ENCODE data around the gene TUB.

Gene TUB

DNA sequence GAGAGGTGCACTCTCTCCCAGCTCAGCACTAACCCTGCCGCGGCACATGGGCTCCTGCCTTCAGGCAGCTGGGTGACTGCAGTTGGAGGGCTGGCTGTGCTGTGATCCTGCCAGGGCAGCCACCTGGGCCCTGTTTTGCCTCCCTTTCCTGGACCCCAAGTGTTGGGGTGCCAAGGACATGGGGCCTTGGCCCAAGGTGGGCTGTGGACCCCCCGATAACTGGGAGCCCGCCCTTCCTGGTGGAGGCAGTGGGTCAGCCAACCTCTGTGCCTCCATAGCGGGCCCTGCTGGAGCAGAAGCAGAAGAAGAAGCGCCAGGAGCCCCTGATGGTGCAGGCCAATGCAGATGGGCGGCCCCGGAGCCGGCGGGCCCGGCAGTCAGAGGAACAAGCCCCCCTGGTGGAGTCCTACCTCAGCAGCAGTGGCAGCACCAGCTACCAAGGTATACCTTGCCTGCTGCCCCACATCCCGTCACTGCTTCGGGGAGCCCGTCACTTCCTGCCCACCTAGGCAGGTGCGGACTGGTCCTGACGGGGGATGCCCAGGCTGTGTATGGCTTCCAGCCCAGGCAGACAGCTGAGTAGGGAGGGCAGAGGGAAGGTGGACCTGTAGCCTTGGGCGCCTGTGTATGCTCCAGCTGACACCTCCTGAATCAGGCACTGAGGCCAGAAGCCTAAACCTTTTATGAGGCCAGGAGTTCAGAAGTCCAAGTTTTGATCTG is 8.9 kb downstream of the TUB start:
- Histone ChIP-seq H3K4me1 (peaks cover 14% of the 10 kb centered on the region), H3K4me2 (ENCODE audit: low read length) (no peak overlapping the region), H3K4me3 (ENCODE audit: low read depth, low read length) (no peak overlapping the region), H3K36me3 (ENCODE audit: control insufficient read depth, insufficient read depth, low read length) (no peaks in the 10 kb centered on the region), H3K9ac (no peak overlapping the region), H3K79me2 (peaks cover 2% of the 10 kb centered on the region), H2AFZ (no peak overlapping the region), H3K27me3 (ENCODE audit: control insufficient read depth, insufficient read depth, low read length) (no peaks in the 10 kb centered on the region), H3K27ac (no peak overlapping the region), H3K9me3 (ENCODE audit: control insufficient read depth, low read length) (no peaks in the 10 kb centered on the region)
- TF ChIP-seq, protein P1, sequence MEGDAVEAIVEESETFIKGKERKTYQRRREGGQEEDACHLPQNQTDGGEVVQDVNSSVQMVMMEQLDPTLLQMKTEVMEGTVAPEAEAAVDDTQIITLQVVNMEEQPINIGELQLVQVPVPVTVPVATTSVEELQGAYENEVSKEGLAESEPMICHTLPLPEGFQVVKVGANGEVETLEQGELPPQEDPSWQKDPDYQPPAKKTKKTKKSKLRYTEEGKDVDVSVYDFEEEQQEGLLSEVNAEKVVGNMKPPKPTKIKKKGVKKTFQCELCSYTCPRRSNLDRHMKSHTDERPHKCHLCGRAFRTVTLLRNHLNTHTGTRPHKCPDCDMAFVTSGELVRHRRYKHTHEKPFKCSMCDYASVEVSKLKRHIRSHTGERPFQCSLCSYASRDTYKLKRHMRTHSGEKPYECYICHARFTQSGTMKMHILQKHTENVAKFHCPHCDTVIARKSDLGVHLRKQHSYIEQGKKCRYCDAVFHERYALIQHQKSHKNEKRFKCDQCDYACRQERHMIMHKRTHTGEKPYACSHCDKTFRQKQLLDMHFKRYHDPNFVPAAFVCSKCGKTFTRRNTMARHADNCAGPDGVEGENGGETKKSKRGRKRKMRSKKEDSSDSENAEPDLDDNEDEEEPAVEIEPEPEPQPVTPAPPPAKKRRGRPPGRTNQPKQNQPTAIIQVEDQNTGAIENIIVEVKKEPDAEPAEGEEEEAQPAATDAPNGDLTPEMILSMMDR (IDR thresholded peaks at IDR 0.05) = no peak

DNA sequence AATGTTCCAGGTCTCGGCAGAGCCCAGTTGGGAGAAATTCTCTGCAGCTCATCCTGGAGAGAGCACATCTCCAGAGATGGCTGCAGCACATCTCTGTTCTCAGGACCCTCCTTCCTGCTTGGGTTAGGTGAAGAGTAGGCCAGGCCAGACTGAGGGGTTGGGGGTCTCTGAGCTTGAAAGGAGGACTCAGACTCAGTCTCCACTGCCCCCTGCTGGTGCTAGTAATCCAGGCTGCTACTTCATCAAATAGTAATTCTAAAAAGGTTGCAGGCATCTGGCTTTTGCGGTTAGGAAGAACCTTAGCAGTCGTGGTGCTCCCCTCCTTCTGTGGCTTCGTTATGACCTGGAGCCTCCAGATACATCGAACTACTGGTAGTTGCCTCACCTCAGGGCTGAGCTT is 9.7 kb downstream of the TUB start:
- Histone ChIP-seq H3K4me2 (ENCODE audit: low read length) (no peak overlapping the region), H3K79me2 (peaks cover 2% of the 10 kb centered on the region), H3K4me3 (ENCODE audit: low read depth, low read length) (no peak overlapping the region), H3K27me3 (ENCODE audit: control insufficient read depth, insufficient read depth, low read length) (no peaks in the 10 kb centered on the region), H2AFZ (no peak overlapping the region), H3K36me3 (ENCODE audit: control insufficient read depth, insufficient read depth, low read length) (no peaks in the 10 kb centered on the region), H3K27ac (no peak overlapping the region), H3K9ac (no peak overlapping the region), H3K4me1 (peaks cover 21% of the 10 kb centered on the region), H3K9me3 (ENCODE audit: control insufficient read depth, low read length) (no peaks in the 10 kb centered on the region)
- TF ChIP-seq, protein P1 (IDR thresholded peaks at IDR 0.05) = peak; percentile 41

DNA sequence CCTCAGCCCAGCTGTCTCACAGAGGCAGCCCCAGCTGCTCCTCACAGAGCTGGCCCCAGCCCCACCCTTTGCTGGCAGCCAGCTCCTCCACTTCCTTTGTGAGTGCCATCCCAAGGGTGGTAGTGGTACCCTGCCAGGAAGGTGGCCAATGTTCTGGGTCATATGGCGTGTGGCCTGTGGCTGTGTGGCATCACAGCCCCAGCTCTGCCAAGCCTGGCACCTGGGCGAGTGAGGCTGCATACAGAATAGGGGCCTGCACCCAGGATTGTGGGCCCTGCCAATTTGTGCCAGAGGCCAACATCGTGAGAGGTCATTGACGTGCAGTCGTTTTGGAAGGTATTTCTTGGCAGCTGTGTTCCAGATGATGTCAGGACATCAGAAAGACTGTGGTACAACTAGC is 10.7 kb downstream of the TUB start:
- Histone ChIP-seq H3K27ac (no peak overlapping the region), H3K79me2 (no peaks in the 10 kb centered on the region), H3K27me3 (ENCODE audit: control insufficient read depth, insufficient read depth, low read length) (no peaks in the 10 kb centered on the region), H3K4me1 (peaks cover 21% of the 10 kb centered on the region), H3K9ac (no peak overlapping the region), H3K9me3 (ENCODE audit: control insufficient read depth, low read length) (no peaks in the 10 kb centered on the region), H2AFZ (no peak overlapping the region), H3K4me3 (ENCODE audit: low read depth, low read length) (no peak overlapping the region), H3K36me3 (ENCODE audit: control insufficient read depth, insufficient read depth, low read length) (no peaks in the 10 kb centered on the region), H3K4me2 (ENCODE audit: low read length) (no peak overlapping the region)
- TF ChIP-seq, protein P1 (IDR thresholded peaks at IDR 0.05) = no peak

DNA sequence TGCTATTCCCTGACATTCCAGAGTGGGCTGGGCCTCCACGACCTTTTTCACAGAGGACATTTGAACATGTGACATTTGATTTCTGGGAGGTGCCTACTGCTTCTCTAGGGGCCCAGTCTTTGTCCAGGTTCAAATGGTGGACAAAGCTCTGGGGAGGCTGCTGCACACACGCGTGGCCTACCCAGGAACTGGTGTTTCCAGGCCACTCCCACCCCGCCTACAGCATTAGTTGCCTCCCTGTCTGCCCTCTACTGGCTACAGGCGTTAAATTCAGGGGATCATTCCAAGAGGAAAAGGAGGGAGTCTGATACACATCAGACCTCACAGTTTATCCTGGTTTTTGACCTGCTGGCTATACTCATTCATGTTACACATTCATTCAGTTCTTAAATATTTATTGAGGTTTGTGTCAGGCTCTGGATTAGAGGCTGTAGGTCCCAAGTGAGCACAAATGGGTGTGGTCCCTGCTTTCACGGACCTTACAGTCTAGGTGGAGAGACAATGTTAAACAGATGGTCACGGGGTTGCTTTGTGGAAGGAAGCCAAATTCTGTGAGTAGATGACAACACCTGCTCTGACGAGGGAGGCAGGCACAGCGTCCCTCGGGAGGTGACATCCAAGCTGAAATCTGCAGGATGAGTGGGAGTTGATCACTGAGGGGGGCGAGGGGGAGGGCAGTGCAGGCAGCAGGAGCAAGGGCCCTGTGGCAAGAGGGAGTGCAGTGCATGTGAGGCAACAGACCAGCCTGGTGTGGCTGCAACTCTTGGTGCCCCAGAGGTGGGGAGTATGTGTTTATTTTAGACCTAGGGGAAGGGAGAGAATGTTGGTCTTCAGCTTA is 11.8 kb downstream of the TUB start:
- Histone ChIP-seq H3K27me3 (ENCODE audit: control insufficient read depth, insufficient read depth, low read length) (no peaks in the 10 kb centered on the region), H3K9ac (no peak overlapping the region), H3K79me2 (no peaks in the 10 kb centered on the region), H3K4me1 (peaks cover 21% of the 10 kb centered on the region), H3K27ac (no peak overlapping the region), H3K9me3 (ENCODE audit: control insufficient read depth, low read length) (no peaks in the 10 kb centered on the region), H3K36me3 (ENCODE audit: control insufficient read depth, insufficient read depth, low read length) (no peaks in the 10 kb centered on the region), H2AFZ (no peak overlapping the region), H3K4me2 (ENCODE audit: low read length) (no peak overlapping the region), H3K4me3 (ENCODE audit: low read depth, low read length) (no peak overlapping the region)
- TF ChIP-seq, protein P1 (IDR thresholded peaks at IDR 0.05) = peak; percentile 58

Data from parathyroid adenoma (tissue), 2 donors.